Measurements from ENCODE around the gene BSG.

The BSG gene

DNA sequence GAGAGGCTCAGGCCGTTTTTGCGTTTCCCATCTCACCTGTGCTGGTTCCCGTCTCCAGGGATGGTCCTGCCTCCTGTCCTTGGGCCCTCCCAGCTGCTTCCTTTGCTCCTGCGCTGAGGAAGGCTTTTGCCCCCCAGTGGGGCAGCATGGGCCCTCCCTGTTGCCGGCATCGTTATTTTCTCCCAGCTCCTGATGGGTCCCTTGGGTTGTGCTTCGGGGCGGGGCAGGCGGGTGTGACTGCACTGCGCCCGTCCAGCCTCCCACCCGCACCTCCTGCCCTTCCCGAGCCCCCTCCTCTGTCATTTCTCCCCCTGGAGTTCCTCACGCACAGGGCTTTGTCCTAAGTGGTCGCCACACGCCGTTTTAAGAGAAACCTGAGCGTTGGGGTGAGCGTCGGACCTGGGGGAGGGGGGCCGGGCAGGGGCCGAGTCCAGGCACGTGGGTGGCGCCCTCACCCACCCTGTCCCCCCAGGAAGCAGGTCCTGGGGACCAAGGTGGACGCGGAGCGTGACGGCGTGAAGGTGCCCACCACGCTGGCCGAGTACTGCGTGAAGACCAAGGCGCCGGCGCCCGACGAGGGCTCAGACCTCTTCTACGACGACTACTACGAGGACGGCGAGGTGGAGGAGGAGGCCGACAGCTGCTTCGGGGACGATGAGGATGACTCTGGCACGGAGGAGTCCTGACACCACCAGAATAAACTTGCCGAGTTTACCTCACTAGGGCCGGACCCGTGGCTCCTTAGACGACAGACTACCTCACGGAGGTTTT lies 31.3 kb upstream of the BSG start:
- FAIRE-seq: no peak

DNA sequence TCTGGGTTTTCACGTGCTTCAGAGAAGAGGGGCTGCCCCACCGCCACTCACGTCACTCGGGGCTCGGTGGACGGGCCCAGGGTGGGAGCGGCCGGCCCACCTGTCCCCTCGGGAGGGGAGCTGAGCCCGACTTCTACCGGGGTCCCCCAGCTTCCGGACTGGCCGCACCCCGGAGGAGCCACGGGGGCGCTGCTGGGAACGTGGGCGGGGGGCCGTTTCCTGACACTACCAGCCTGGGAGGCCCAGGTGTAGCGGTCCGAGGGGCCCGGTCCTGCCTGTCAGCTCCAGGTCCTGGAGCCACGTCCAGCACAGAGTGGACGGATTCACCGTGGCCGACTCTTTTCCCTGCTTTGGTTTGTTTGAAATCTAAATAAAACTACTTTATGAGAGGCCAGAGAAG lies 30.7 kb upstream of the BSG start:
- no peak for FAIRE-seq

GRCh38 chr19:542173-542866 lies 30.1 kb upstream of the BSG start:
- FAIRE-seq: no peak

- FAIRE-seq: no peak
Measured at GRCh38 chr19:543910-544608, 28.3 kb upstream of the BSG start, which contains the start of gene GZMM. Gene GZMM, plus strand, starts transcription at chr19:544053. Its CDS starts 19 bp downstream, at chr19:544072.

DNA sequence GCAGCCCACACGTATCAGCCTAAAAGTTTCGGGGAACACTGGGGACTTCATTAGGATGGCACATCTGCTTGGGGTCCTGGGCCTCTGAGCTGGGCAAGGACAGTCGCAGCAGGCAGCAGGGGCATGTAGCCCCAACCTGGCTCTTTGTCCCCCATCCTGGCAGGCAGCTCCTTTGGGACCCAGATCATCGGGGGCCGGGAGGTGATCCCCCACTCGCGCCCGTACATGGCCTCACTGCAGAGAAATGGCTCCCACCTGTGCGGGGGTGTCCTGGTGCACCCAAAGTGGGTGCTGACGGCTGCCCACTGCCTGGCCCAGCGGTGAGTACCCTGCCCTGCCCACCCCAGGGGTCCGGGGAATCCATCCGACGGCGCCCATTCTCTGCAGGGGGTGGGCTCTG lies 25.3 kb upstream of the BSG start:
- no peak for FAIRE-seq

GRCh38 chr19:547836-548720 lies 24.3 kb upstream of the BSG start:
- no peak for FAIRE-seq

DNA sequence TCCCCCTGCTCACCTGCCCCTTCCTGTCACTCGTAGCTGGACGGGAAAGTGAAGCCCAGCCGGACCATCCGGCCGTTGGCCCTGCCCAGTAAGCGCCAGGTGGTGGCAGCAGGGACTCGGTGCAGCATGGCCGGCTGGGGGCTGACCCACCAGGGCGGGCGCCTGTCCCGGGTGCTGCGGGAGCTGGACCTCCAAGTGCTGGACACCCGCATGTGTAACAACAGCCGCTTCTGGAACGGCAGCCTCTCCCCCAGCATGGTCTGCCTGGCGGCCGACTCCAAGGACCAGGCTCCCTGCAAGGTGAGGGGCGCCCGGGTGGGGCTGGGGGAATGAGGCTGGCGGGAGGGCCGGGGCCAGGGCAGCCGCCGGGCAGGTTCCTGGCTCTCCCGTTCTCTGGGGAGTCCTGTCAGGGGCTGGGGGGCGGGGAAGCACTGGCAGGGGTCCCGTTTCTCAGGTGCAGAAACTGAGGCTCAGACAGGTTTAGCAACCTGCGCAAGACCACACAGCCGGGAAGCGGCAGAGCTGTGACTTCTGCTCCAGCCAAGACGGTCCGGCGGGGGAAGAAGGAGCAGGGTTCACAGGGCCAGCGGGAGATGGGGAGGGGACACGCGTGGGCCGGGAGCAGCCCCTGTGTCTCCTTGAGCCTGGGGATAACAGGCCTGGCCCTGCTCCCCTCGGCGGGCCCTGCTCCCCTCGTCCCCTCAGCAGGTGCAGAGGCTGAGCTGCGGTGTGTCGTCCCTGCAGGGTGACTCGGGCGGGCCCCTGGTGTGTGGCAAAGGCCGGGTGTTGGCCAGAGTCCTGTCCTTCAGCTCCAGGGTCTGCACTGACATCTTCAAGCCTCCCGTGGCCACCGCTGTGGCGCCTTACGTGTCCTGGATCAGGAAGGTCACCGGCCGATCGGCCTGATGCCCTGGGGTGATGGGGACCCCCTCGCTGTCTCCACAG lies 23.2 kb upstream of the BSG start:
- FAIRE-seq: no peak

DNA sequence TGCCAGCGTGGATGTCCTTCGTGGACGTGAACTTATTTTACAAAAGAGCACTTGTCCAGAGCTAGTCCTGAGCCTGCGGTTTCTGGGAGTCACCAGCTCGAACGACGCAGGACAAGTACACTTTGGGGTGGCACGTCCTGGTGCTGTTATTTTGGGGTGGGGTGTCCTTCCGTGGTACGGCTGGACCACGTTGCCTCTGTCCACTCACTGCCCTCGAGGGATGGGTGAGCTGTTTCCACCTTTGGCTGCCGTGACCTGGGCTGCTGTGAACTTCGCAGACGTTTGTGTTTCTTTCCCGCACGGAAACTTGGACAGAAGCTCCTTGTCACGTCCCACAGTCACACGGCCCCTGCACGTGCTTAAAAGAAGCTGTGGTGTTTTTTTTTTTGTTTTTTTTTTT lies 17.6 kb upstream of the BSG start:
- no peak for FAIRE-seq

DNA sequence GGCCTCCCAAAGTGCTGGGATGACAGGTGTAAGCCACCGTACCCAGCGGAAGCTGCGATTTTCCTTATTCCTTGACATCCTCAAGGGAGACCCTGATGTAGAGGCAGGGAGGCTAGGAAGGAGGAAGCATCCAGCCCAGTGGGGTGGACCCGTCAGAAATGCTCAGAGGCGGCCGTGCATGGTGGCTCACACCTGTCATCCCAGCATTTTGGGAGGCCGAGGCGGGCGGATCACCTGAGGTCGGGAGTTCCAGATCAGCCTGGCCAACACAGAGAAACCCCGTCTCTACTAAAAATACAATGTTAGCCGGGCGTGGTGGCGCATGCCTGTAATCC lies 17.0 kb upstream of the BSG start:
- no peak for FAIRE-seq

DNA sequence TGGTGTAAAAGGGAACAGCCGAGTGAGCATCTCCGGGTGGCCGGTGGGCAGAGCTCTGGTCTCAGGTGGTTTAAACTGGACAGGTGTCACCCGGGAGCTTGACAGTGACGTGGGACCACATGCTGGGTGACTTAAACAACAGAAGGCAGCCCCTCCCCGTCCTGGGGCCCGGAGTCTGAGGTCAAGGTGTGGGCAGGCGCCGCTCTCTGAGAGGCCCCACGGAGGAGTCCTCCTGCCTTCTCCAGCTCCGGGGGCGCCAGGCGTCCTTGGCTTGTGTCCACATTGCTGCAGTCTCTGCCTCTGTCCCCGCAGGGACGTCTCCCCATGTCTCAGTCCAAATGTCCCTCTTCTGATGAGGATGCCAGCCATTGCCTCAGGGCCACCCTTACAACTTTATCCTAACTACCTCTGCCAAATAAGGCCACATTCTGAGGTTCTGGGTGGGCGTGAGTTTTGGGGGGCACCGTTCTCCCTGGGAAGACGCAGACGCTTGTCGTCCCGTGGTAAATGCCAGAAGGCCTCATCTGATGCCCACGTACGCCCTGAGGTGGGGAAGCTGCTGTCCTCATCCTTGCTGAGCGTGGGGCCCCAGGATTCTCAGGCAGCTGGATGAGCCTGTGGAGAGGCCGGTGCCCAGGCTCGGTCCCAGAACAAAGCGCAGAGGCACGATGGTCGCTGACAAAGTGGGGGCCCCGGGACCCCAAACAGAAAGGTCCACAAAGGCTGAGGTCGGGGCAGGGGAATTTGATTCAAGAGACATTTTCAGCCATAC lies 15.6 kb upstream of the BSG start:
- FAIRE-seq: no peak

- no peak for FAIRE-seq
Measured at GRCh38 chr19:558770-559439, 13.5 kb upstream of the BSG start.

- FAIRE-seq: no peak
Measured at GRCh38 chr19:560121-560520, 12.3 kb upstream of the BSG start.

GRCh38 chr19:566403-566802 lies 6.0 kb upstream of the BSG start:
- FAIRE-seq: no peak

DNA sequence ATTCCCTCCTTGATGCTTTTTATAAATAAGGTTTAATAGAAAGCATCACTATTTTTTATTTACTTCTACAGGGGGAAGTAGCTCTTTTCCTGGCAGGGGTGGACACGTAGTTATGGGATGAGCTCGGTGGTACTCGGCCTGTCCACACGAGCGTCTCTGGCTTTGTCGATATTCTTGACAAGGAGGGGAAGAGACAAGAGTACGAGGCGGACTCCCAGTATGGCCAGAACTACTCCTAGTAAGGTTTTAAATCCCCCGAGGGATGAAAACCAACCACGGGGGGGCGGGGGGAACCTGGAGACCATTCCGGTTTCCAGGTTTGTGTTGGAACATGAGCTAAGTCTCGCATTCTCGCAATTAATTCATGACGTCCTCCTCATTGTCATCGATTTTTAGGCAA lies 5.6 kb upstream of the BSG start:
- no peak for FAIRE-seq

DNA sequence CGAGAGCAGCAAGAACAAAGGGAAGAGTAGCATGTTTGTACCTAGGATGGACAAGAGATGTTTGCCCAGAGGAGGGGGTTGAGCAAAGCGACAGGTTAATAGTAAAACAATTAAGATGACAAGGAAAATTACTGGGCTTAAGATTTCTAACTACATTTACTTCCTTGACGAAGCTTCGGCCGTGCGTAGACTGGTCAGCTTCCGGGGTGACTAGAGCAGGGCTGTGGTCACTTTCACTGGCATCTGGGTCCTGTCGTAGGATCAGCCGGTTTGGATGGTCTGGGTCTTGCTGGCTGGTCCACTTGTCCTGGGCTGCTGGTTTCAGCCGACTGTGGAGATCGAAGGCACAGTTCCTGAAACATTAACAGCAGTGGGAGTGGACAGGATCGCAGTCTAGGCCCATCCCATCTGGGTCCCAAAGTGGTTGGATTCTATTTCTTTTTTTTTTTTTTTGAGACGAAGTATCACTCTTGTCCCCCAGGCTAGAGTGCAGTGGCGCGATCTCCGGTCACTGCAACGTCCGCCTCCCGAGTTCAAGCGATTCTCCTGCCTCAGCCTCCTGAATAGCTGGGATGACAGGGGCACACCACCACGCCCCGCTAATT lies 5.0 kb upstream of the BSG start:
- no peak for FAIRE-seq

DNA sequence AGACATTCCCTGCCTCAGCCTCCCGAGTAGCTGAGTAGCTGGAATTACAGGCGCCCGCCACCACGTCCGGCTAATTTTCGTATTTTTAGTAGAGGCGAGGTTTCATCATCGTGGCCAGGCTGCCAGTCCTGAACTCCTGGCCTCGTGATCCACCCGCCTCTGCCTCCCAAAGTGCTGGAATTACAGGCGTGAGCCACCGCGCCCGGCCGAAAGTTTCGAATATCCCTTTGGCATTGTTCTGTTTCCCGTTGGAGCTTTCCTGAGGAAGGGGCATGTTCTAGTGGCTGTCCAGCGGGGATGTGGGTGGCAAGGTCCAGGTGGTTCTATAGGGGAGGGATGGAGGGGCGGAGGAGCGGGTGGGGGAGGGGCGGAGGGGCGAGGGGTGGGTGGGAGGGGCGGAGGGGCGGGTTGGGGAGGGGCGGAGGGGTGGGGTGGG lies 2.1 kb upstream of the BSG start:
- FAIRE-seq: no peak

DNA sequence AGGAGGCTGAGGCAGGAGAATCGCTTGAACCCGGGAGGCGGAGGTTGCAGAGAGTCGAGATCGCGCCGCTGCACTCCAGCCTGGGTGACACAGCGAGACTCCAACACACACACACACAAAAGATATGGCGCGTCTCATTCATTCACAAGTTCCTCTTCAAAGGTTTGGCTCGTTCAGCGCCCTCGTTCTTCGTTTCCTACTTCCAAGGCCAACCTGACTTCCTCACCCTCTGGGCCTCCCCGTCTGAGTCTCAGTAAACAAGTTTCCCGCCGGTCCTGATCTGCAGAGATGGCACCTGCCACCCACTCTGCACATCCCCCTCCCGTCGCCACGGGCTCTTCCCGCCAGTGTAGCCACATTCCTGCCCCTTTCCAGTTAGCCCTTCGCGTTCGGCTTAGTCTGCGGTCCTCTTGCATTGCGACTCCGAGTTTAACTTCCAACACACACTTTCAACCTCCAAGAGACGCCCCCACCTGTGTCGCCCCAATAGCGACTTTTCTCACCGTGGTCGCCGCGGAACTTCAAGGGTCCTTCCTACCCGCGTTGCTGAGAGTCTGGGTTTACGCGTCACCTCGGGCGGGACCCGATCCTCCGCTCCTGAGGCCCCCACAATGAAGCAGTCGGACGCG lies 1.3 kb upstream of the BSG start:
- FAIRE-seq: no peak

- FAIRE-seq: no peak
Measured at GRCh38 chr19:571566-571974, 826 bp upstream of the BSG start.
